Measurements from ENCODE around the gene HRH3. TPM values are rescaled to one million over a fixed set of nuclear protein-coding genes. Genes with fewer than 3 reads are reported as not detected.

The HRH3 gene
- total RNA-seq, 2 donors from 2014 or later, result 0.44 TPM; not detected in 1

DNA sequence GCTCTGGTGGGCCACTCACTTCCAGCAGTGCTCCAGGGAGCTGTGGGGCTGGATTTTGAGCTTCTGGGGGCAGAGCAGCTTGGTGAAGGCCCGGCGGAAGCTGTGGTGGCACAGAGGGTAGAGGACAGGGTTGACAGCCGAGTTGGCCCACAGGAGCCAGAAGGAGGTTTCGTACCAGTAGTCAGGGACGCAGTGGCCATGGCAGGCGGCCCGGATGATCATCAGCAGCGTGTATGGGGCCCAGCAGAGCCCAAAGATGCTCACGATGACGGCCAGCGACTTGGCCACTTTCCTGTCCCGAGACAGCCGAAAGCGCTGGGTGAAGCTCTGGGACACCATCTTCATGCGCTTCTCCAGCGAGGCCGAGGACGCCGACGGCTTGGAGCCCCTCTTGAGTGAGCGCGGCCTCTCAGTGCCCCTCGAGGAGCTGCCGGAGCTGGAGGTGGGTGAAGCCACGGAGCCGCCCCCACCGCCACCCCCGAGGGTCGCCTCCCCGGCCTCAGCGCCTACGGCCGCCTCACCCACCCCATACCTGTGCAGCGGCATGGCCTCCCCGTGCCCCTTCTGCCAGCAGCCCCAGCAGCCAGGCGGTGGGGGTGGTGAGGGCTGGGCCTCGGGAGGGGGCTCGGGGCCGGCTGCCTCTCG is 4.0 kb downstream of the HRH3 start:
- no peaks in the 10 kb centered on the region for H3K36me3 ChIP-seq (ENCODE audit: control insufficient read depth, insufficient read depth, low read length)
- H3K9ac ChIP-seq (ENCODE audit: extremely low read depth, low read length, poor library complexity, severe bottlenecking), result no peak overlapping the region
- Mint-ChIP-seq H3K4me3 (no peak overlapping the region), H3K4me1 (peaks cover 3% of the 10 kb centered on the region), H3K36me3 (ENCODE audit: low read depth) (no peaks in the 10 kb centered on the region), H3K27ac (no peak overlapping the region), H3K9me3 (no peaks in the 10 kb centered on the region), H3K27me3 (ENCODE audit: insufficient read depth) (peaks cover 45% of the 10 kb centered on the region)
- no peaks in the 10 kb centered on the region for H3K9me3 ChIP-seq (ENCODE audit: control insufficient read depth, low read length)
- TF ChIP-seq, protein P1, sequence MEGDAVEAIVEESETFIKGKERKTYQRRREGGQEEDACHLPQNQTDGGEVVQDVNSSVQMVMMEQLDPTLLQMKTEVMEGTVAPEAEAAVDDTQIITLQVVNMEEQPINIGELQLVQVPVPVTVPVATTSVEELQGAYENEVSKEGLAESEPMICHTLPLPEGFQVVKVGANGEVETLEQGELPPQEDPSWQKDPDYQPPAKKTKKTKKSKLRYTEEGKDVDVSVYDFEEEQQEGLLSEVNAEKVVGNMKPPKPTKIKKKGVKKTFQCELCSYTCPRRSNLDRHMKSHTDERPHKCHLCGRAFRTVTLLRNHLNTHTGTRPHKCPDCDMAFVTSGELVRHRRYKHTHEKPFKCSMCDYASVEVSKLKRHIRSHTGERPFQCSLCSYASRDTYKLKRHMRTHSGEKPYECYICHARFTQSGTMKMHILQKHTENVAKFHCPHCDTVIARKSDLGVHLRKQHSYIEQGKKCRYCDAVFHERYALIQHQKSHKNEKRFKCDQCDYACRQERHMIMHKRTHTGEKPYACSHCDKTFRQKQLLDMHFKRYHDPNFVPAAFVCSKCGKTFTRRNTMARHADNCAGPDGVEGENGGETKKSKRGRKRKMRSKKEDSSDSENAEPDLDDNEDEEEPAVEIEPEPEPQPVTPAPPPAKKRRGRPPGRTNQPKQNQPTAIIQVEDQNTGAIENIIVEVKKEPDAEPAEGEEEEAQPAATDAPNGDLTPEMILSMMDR (conservative IDR thresholded peaks at IDR 0.05), result no peak
- WGBS, 2 experiments (ENCODE audit: insufficient coverage in 1 of 2, insufficient read length in 1 of 2), result 85 to 90% methylated on average over 20 to 40 of the region's 40 CpGs
- H3K27me3 ChIP-seq (ENCODE audit: control insufficient read depth, insufficient read depth, low read length, poor library complexity, severe bottlenecking), result peaks cover 58% of the 10 kb centered on the region
- H3K27ac ChIP-seq (ENCODE audit: low read depth, low read length), result no peak overlapping the region
- H3K4me1 ChIP-seq (ENCODE audit: control insufficient read depth, insufficient read depth, low read length), result peaks cover 4% of the 10 kb centered on the region
- H3K4me3 ChIP-seq (ENCODE audit: low read length), result no peak overlapping the region
- no peak for DNase-seq

GRCh38 chr20:62215020-62215990 is 4.8 kb downstream of the HRH3 start:
- Mint-ChIP-seq H3K27ac (no peak overlapping the region), H3K36me3 (ENCODE audit: low read depth) (no peaks in the 10 kb centered on the region), H3K27me3 (ENCODE audit: insufficient read depth) (peaks cover 39% of the 10 kb centered on the region), H3K4me1 (no peaks in the 10 kb centered on the region), H3K9me3 (no peaks in the 10 kb centered on the region), H3K4me3 (no peak overlapping the region)
- Histone ChIP-seq H3K9me3 (ENCODE audit: control insufficient read depth, low read length) (no peaks in the 10 kb centered on the region), H3K9ac (ENCODE audit: extremely low read depth, low read length, poor library complexity, severe bottlenecking) (no peak overlapping the region), H3K27me3 (ENCODE audit: control insufficient read depth, insufficient read depth, low read length, poor library complexity, severe bottlenecking) (peaks cover 50% of the 10 kb centered on the region), H3K4me1 (ENCODE audit: control insufficient read depth, insufficient read depth, low read length) (peaks cover 4% of the 10 kb centered on the region), H3K36me3 (ENCODE audit: control insufficient read depth, insufficient read depth, low read length) (no peaks in the 10 kb centered on the region), H3K4me3 (ENCODE audit: low read length) (no peak overlapping the region), H3K27ac (ENCODE audit: low read depth, low read length) (no peak overlapping the region)
- DNase-seq, result no peak
- 85 to 93% methylated on average over 10 to 29 of the region's 29 CpGs for WGBS, 2 experiments (ENCODE audit: insufficient coverage in 1 of 2, insufficient read length in 1 of 2)
- TF ChIP-seq, protein P1 (conservative IDR thresholded peaks at IDR 0.05), result no peak

DNA sequence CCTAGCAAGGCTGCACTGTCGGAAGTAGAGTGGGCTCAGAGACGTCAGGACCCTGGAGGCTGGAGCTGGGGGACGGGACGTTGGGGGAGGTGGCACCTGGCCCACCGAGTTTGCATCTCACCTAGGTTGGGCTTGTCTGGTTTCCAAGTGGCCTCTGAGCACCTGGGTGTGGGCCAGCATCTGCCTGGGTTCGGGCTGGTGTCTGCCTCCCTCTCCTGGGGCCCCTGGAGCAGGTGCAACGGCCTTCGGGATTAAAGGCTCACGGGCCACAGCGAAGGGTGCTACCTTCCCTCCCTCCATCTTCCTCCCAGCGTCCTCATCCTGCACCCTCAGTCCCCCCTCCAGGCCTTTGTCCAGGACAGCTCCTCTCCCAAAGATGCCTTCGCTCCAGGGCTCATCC is 6.0 kb downstream of the HRH3 start:
- TF ChIP-seq, protein P1 (conservative IDR thresholded peaks at IDR 0.05), result no peak
- no peak overlapping the region for H3K27ac Mint-ChIP-seq

More for the DNA sequence above, 6.0 kb downstream of the HRH3 start:
- Mint-ChIP-seq H3K4me1 (no peaks in the 10 kb centered on the region), H3K27me3 (ENCODE audit: insufficient read depth) (peaks cover 34% of the 10 kb centered on the region), H3K36me3 (ENCODE audit: low read depth) (no peaks in the 10 kb centered on the region), H3K4me3 (no peak overlapping the region), H3K9me3 (no peaks in the 10 kb centered on the region)
- Histone ChIP-seq H3K4me3 (ENCODE audit: low read length) (no peak overlapping the region), H3K36me3 (ENCODE audit: control insufficient read depth, insufficient read depth, low read length) (no peaks in the 10 kb centered on the region), H3K27me3 (ENCODE audit: control insufficient read depth, insufficient read depth, low read length, poor library complexity, severe bottlenecking) (peaks cover 43% of the 10 kb centered on the region), H3K9me3 (ENCODE audit: control insufficient read depth, low read length) (no peaks in the 10 kb centered on the region), H3K9ac (ENCODE audit: extremely low read depth, low read length, poor library complexity, severe bottlenecking) (no peak overlapping the region), H3K27ac (ENCODE audit: low read depth, low read length) (no peak overlapping the region), H3K4me1 (ENCODE audit: control insufficient read depth, insufficient read depth, low read length) (no peaks in the 10 kb centered on the region)
- WGBS, 2 experiments (ENCODE audit: insufficient coverage in 1 of 2, insufficient read length in 1 of 2), result 74 to 82% methylated on average over 4 to 12 of the region's 12 CpGs
- DNase-seq, result no peak
